ENCODE measurements around the gene ZNF593OS. TPM values are rescaled to one million over a fixed set of nuclear protein-coding genes. Genes with fewer than 3 reads are reported as not detected.

ZNF593OS gene
- polyA plus RNA-seq, 3 donors = 0.50 to 0.59 TPM; not detected in 1

- Histone ChIP-seq H3K79me2 (ENCODE audit: insufficient read depth, low read length) (no peaks in the 10 kb centered on the region), H3K36me3 (replicated peaks in 1 of 2; ENCODE audit: control insufficient read depth in 1 of 2, insufficient read depth in 2 of 2, low read length in 2 of 2) (no peaks in the 10 kb centered on the region), H2AFZ (ENCODE audit: insufficient read depth, low read depth, low read length, poor library complexity, severe bottlenecking) (no peak overlapping the region), H3K27ac (ENCODE audit: low read depth in 1 of 2, low read length in 2 of 2) (no peak overlapping the region), H3K9ac (ENCODE audit: insufficient read depth, low read length, poor library complexity, severe bottlenecking) (no peak overlapping the region), H3K4me1 (ENCODE audit: control insufficient read depth in 1 of 2, insufficient read depth in 2 of 2, low read length in 2 of 2) (no peaks in the 10 kb centered on the region), H4K20me1 (ENCODE audit: insufficient read depth, low read length) (no peaks in the 10 kb centered on the region), H3K9me3 (replicated peaks in 1 of 2; ENCODE audit: control insufficient read depth in 1 of 2, insufficient read depth in 1 of 2, low read length in 2 of 2) (no peaks in the 10 kb centered on the region), H3K4me2 (replicated peaks; ENCODE audit: extremely low read depth, low read length, poor library complexity, severe bottlenecking) (no peak overlapping the region), H3K27me3 (ENCODE audit: control insufficient read depth in 2 of 2, insufficient read depth in 2 of 2, low read length in 2 of 2) (no peaks in the 10 kb centered on the region), H3K4me3 (replicated peaks in 1 of 3; ENCODE audit: low read depth in 2 of 3, low read length in 3 of 3) (no peak overlapping the region)
- no peaks in the 10 kb centered on the region for H3K9me3 Mint-ChIP-seq
- no peak overlapping the region for H3K27ac Mint-ChIP-seq
- H3K4me3 Mint-ChIP-seq = no peak overlapping the region
- no peak for TF ChIP-seq CTCF (IDR thresholded peaks at IDR 0.05)
- intact Hi-C loops (cut with micrococcal nuclease) = no loop called here
- no peak for DNase-seq
- H3K27me3 Mint-ChIP-seq (ENCODE audit: low read depth in 3 of 3) = peaks cover 5 to 10% (median 10%) of the 10 kb centered on the region in 3 donors
- H3K36me3 Mint-ChIP-seq = no peaks in the 10 kb centered on the region
- H3K4me1 Mint-ChIP-seq = no peaks in the 10 kb centered on the region
- no CpG with 5 or more reads among the region's 3 CpGs for WGBS (ENCODE audit: insufficient coverage)
Observed at GRCh38 chr1:26195805-26196204, 24.2 kb upstream of the ZNF593OS start.

GRCh38 chr1:26191739-26192138 lies 20.1 kb upstream of the ZNF593OS start:
- H3K4me1 ChIP-seq (ENCODE audit: control insufficient read depth in 1 of 2, insufficient read depth in 2 of 2, low read length in 2 of 2) = no peaks in the 10 kb centered on the region
- H3K36me3 Mint-ChIP-seq = no peaks in the 10 kb centered on the region
- no peaks in the 10 kb centered on the region for H3K4me1 Mint-ChIP-seq
- no peak overlapping the region for H3K9ac ChIP-seq (ENCODE audit: insufficient read depth, low read length, poor library complexity, severe bottlenecking)
- H3K4me3 ChIP-seq (replicated peaks in 1 of 3; ENCODE audit: low read depth in 2 of 3, low read length in 3 of 3) = no peak overlapping the region
- H3K9me3 Mint-ChIP-seq = no peaks in the 10 kb centered on the region
- no peaks in the 10 kb centered on the region for H3K79me2 ChIP-seq (ENCODE audit: insufficient read depth, low read length)
- H3K4me3 Mint-ChIP-seq = no peak overlapping the region
- H4K20me1 ChIP-seq (ENCODE audit: insufficient read depth, low read length) = no peaks in the 10 kb centered on the region
- H2AFZ ChIP-seq (ENCODE audit: insufficient read depth, low read depth, low read length, poor library complexity, severe bottlenecking) = no peak overlapping the region
- TF ChIP-seq CTCF (IDR thresholded peaks at IDR 0.05) = no peak
- H3K27me3 ChIP-seq (ENCODE audit: control insufficient read depth in 2 of 2, insufficient read depth in 2 of 2, low read length in 2 of 2) = no peaks in the 10 kb centered on the region
- no peak overlapping the region for H3K4me2 ChIP-seq (replicated peaks; ENCODE audit: extremely low read depth, low read length, poor library complexity, severe bottlenecking)
- no CpG with 5 or more reads among the region's 3 CpGs for WGBS (ENCODE audit: insufficient coverage)
- H3K27me3 Mint-ChIP-seq (ENCODE audit: low read depth in 3 of 3) = peaks cover 2 to 3% (median 3%) of the 10 kb centered on the region in 3 donors
- no peaks in the 10 kb centered on the region for H3K9me3 ChIP-seq (replicated peaks in 1 of 2; ENCODE audit: control insufficient read depth in 1 of 2, insufficient read depth in 1 of 2, low read length in 2 of 2)
- peak overlapping the region in 1 of 7 donors; percentile 12 for H3K27ac Mint-ChIP-seq
- DNase-seq = no peak
- H3K27ac ChIP-seq (ENCODE audit: low read depth in 1 of 2, low read length in 2 of 2) = no peak overlapping the region
- no peaks in the 10 kb centered on the region for H3K36me3 ChIP-seq (replicated peaks in 1 of 2; ENCODE audit: control insufficient read depth in 1 of 2, insufficient read depth in 2 of 2, low read length in 2 of 2)
- intact Hi-C loops (cut with micrococcal nuclease) = no loop called here
